HFF-Myc (cell line): Measurements from ENCODE around the gene KRT7.

Experiments used
- DNase-seq: peaks from one replicate; pipeline ENCODE4 v3.0.0-alpha.2; 2011; ENCODE audit warnings: low read depth; ENCODE audit errors: extremely low read depth
- H3K4me3 ChIP-seq: replicated peaks from 2 replicates; pipeline ENCODE4 v1.5.1; 2011; ENCODE audit warnings: low read depth, mild to moderate bottlenecking, control low read depth, low read length
- TF ChIP-seq, protein P1 (sequence below): IDR thresholded peaks from 2 replicates; pipeline ENCODE4 v1.5.1; 2012; ENCODE audit warnings: mild to moderate bottlenecking, low read depth, low read length, control low read depth; ENCODE audit errors: missing control alignments

The KRT7 gene

GRCh38 chr12:52232674-52233461 lies at the start of gene KRT7:
TSS of gene KRT7 (plus strand) at chr12:52233243. CDS start at chr12:52233297, 54 bp downstream.
- TF ChIP-seq, protein P1, sequence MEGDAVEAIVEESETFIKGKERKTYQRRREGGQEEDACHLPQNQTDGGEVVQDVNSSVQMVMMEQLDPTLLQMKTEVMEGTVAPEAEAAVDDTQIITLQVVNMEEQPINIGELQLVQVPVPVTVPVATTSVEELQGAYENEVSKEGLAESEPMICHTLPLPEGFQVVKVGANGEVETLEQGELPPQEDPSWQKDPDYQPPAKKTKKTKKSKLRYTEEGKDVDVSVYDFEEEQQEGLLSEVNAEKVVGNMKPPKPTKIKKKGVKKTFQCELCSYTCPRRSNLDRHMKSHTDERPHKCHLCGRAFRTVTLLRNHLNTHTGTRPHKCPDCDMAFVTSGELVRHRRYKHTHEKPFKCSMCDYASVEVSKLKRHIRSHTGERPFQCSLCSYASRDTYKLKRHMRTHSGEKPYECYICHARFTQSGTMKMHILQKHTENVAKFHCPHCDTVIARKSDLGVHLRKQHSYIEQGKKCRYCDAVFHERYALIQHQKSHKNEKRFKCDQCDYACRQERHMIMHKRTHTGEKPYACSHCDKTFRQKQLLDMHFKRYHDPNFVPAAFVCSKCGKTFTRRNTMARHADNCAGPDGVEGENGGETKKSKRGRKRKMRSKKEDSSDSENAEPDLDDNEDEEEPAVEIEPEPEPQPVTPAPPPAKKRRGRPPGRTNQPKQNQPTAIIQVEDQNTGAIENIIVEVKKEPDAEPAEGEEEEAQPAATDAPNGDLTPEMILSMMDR = no peak
- H3K4me3 ChIP-seq = no peak within 1 kb of the TSS
- DNase-seq = no peak

- H3K4me3 ChIP-seq = no peak overlapping the region
- DNase-seq = no peak
- TF ChIP-seq, protein P1 = no peak
These were observed 49.5 kb upstream of the KRT7 start for GRCh38 chr12:52183544-52183910.

DNA sequence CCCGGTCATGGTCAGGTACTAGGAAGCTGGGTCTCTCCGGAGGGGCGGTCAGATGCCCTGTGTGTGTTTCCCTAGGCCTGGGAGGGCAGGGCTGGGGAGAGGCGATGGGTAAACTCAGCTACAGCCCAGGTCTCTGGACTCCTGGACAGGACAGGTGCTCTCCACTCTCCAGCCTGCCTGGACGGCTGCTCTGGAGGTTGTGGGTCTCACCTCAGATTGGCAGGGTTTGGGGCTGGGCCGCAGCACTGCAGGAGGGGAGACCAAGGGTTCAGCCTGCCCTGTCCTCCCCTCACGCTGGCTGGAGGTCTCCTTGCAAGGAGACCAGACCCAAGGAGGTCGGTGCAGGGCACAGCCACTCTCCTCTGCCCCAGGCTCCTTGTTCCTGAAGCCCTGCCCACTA lies 49.1 kb upstream of the KRT7 start:
- TF ChIP-seq, protein P1 = no peak
- no peak overlapping the region for H3K4me3 ChIP-seq
- no peak for DNase-seq

DNA sequence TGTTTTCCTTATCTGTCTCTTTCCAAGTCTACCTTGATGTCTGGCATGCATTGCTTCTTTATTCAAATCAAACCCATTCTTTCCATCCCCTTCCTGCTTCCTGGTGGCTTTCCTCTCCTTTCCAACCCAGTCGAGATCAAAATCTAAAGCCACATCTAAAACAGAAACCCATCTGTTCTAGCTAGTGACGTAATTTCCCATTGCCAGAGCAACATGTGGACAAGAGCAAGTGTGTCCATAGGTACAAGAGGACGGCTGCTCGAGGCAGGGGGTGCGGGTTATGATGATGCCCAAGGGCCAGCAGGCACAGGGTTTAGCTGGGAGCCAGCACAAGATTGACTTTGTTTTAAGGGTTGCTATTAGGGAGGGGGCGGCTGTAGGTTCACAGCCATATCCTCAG lies 48.2 kb upstream of the KRT7 start:
- DNase-seq = no peak
- H3K4me3 ChIP-seq = no peak overlapping the region
- TF ChIP-seq, protein P1 = no peak

DNA sequence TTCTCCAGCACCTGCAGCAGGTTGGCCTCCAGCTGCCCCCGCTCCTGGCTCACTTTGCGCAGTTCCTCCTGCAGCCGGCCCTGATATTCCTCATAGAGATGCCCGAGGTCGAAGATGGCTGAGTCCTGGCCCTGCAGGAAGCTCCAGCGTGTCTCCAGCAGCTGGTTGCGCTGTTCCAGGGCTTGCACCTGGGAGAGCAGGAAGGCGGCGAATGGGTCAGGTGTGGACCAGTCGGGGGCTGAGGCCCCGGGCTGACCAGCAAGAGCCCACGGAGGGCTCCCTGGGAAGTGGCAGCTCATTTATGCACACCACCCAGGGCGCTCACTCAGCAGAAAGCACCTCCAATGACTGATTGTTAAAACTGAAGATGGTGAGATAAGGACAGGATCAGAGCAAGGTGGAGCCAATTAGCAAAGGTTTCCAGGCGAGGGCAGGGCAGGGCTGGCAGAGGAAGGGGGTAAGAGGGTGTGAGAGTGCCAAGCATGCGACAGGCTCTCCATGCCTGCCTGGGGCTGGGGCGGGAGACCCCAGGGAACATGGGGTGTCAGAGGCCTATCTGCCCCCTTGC lies 47.6 kb upstream of the KRT7 start:
- no peak overlapping the region for H3K4me3 ChIP-seq
- TF ChIP-seq, protein P1 = no peak
- no peak for DNase-seq

DNA sequence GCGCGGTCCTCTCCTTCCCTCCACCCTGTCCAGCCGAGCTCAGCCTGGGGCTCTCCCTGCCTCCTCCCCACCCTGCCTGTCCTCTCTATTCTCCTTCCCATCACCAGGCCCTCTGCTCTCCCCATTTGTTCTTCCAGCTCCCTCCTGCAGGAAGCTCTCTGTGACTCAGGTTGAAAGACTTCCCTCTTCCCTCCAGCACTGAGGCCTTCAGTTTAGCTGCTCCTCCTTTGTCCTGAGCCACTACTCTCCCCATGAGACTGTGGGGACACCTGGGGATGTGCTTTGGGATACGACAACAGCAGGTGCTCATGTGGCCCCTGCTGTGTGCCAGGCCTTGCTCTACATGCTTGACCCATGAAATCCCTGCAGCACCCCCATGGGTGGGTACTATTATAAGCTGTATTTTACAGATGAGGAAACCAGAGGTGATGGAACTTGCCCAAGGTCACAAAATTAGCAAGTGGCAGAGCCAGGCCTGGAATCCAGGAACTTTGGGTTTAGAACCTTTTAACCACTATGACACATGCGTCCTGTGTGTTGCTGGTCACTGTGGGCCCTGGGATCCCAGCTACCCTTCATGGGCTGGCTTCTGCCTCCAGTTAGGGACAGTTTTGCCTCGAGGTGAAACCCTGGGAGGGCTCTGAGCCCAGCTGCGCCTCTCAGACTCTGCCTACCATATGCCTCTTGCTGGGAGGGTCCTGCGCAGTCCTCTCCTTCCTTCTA lies 46.8 kb upstream of the KRT7 start:
- TF ChIP-seq, protein P1 = no peak
- DNase-seq = no peak
- no peak overlapping the region for H3K4me3 ChIP-seq
